Endometrium (tissue), 2 donors: ENCODE measurements around the gene NFATC1.

ENCODE experiments used
- FAIRE-seq: peaks from 2 replicates; lab custom pipeline; 2012; peaks lifted over from hg19 to GRCh38; lab: Jason Lieb, UNC
- donor health status: control.
- donor health status: control.

NFATC1 gene

DNA sequence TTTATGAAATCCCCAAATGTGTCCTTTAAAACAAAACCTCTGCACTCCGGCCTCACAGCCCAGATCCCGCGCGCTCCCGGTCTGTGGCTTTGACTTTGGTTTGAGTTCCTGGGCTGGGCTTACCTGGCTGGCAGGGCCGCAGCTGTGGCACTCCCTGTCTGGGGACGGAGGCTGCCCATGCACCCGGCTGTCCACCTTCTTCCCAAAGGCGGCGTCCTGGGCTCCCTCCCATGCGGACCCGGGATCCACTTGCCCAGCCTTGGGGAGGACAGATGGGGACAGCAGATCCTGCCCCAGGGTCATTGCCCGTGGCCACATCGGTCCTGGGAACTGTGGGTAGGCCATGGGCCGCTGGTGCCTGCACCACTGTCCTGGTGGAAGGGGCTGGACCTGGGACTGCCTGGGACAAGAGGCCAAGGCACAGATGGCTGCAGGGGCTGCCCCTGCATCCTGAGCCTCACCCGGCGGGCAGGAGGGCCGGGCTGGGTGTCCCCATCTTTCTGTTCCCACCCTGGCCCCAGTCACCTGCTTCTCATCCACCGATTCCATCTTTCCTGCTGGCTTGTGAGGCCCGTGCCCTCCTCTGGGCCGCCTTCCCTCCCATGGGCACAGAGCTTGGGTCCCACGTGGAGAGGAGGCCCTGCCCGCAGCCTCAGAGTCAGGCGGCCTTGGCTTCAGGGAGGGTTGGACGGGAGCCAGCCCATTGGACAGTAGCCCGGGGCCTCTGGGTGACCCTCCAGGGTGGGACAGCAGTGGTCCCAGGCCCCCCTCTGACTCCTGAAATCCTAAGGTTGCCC lies 27.7 kb downstream of the NFATC1 start:
- FAIRE-seq: no peak

GRCh38 chr18:79424008-79424565 lies 28.4 kb downstream of the NFATC1 start:
- no peak for FAIRE-seq

DNA sequence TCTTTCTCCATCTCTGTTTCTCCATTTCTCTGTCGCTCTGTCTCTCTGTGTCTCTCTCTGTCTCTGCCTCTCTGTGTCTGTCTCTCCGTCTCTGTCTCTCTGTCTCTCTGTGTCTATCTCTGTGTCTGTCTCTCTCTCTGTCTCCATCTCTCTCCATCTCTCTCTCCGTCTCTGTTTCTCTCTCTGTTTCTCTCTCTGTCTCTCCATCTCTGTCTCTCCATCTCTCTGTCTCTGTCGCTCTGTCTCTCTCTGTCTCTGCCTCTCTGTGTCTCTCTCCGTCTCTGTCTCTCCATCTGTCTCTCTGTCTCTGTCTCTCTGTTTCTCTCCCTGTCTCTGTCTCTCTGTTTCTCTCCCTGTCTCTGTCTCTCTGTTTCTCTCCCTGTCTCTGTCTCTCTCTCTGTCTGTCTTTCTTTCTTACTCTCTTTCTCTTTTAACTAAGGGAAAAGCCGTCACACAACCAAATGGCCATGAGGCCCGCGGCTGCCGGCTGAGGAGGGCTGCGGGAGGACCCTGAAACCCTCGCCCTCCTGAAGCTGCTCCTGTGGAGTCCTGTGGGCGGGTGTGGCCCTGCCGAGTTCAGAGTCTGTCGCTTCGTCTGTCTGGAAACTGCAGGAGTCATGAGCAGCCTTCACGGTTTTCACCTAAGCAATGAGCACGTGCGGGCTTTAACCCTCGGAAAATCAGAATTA lies 29.3 kb downstream of the NFATC1 start:
- no peak for FAIRE-seq

GRCh38 chr18:79425569-79425886 lies 29.8 kb downstream of the NFATC1 start:
- no peak for FAIRE-seq

DNA sequence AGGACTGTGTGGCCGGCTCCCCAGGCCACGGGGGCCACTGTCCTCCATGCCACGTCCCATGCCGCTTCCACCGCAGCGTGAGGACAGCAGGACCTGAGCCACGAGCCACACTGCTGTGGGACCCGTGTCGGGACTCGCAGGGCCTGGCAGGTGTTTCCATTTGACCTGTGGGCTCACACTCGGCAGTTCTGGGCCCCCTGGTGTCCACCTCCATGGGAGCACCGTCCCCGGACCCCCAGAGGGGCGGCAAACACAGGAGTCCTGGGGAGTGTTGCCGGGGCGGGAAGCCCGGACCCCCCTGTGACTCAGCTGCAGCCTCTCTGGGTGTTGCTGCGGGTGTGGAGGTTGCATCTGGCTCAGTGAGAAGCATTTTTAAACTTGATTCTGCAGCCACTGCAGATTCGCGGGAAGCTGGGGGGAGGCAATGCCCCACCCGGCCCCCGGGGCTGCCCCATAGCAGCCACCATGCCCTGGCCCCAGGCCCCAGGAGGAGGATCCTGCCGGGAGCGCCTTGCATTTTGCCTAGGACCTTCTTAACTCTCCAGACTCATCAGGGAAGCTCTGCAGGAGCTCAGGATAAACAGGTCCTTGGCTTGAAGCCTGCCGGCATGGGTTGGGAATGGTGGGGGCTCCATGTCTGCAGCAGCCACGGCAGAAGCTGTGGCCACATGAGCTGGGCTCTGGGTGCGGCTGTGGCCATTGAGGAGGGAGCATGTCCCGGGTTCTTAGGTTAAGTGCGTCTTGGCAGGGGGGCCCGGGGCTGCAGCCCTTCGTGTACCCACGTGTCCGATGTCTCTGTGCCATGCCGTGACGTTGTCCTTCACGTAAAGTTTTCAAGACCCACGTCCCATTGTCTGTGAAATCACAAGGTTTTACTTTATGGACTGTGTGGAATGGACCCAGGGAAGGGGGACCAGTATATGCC lies 30.9 kb downstream of the NFATC1 start:
- FAIRE-seq: no peak

DNA sequence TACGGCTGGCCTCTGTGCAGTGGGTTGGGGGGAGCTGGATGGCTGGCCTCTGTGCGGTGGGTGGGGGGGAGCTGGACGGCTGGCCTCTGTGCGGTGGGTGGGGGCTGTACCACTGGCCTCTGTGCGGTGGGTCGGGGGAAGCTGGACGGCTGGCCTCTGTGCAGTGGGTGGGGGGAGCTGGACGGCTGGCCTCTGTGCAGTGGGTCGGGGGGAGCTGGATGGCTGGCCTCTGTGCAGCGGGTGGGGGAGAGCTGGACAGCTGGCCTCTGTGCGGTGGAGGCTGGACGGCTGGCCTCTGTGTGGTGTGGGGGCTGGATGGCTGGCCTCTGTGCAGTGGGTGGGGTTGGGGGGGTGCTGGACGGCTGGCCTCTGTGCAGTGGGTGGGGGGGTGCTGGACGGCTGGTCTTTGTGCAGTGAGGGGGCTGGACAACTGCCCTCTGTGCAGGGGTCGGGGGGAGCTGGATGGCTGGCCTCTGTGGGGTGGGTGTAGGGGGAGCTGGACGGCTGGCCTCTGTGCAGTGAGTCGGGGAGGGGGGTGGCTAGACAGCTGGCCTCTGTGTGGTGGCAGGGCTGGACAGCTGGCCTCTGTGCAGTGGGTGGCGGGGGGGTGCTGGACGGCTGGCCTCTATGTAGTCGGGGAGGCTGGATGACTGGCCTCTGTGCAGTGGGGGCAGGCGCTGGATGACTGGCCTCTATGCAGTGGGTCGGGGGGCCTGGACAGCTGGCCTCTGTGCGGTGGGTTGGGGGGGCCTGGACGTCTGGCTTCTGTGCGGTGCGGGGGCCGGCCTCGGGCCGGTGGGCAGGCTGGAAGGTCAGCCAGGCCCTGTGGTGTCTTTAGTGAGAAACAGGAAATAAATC lies 31.9 kb downstream of the NFATC1 start:
- no peak for FAIRE-seq

- no peak for FAIRE-seq
Observed at GRCh38 chr18:79428287-79428686, 32.6 kb downstream of the NFATC1 start.

GRCh38 chr18:79429381-79429780 lies 33.7 kb downstream of the NFATC1 start:
- FAIRE-seq: no peak

- no peak for FAIRE-seq
Observed at GRCh38 chr18:79429785-79430281, 34.1 kb downstream of the NFATC1 start.

DNA sequence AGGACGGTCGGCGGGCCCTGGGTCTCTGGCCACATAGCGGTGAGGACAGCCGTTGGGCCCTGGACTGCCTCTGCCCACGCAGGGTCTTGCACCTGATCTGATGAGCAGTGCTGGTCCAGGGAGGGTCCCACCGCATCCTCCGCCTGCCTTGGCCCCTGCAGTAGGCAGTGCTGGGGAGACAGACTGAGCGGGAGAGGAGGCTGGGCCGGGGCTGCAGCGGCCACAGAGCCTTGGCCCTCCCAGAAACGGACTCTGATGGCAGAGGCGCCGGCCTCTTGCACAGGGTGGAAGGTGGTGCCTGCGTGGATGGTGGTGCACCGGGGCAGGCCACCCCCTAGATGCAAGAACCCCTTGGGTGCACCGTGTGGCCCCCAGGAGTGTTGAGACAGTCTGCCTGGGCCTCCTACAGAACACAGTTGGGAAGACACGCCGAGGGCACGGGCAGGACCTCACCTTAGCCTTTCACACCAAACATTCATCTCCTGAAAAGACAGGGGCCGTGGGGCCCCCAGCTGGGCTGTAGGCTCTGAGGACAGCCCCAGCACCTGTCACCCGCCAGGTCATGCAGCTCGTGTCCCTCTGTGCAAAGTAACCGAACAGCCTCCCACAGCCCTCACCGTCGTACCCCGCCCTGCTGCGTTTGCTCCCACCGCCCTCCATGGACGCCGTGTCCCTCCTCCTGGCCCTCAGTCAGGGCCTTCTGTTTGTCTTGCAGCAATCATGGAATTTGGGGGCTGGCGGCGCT lies 36.8 kb downstream of the NFATC1 start:
- FAIRE-seq: no peak

GRCh38 chr18:79433431-79433830 lies 37.7 kb downstream of the NFATC1 start:
- no peak for FAIRE-seq

GRCh38 chr18:79434607-79435401 lies 39.1 kb downstream of the NFATC1 start:
- no peak for FAIRE-seq

- FAIRE-seq: no peak
Observed at GRCh38 chr18:79436556-79437275, 41.0 kb downstream of the NFATC1 start.

- FAIRE-seq: no peak
Observed at GRCh38 chr18:79438089-79438897, 42.6 kb downstream of the NFATC1 start.

GRCh38 chr18:79438898-79439627 lies 43.3 kb downstream of the NFATC1 start:
- FAIRE-seq: no peak

DNA sequence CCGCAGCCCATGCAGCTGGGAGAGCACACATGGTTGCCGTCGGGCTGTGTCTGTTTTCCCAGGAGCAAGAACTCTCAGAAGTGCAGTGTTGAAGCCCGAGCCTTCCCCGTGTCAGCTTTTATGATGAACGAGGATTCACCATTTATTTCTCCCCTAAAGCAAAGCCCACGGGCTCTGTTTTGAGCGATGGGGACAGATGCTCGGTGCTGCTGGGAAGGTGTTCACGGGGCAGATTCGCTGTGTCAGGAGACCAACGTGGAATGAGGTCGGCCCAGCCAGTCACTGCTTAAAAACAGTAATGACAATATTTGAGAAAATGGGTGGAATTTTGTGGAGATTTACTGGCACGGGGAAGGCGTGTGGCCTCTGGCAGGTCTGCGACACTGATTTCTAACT lies 43.9 kb downstream of the NFATC1 start:
- FAIRE-seq: no peak

DNA sequence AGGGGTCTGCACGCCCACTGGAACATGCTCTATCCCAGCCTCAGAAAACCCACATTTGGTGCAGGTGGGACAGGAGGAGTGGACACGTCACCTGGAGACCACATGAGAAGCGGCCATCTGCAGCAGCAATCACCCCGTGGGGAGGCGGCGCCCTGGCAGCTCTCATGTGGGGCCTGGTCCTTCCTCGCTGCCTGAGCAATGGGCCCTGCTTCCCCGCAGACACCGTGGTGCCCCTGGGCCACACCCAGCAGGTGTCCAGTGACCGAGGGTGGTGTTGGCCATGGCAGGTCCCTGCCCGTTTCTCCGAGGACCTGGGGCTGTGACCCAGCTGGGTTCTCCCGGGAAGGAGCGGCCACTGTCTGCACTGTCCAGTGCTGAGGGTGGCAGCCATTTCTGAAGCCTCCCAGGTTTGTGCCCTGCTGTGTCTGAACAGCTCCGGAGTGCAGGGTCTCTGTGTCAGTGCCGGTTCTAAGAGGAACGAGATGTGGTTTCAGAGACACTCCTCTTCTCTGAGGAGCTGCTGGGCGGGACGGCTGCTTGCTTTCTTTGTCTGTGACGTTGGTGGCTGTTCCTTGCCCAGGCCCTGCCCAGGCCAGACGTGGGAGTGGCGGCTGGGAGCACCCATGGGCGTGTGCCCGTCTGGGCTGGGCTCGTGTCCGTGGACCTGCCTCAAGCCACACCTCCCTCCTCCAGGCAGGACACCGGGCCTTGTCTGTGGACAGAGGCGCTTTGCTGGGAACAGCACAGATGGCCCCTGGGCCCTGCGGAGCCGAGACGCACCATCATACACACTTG lies 44.8 kb downstream of the NFATC1 start:
- no peak for FAIRE-seq
